EH (cell line): ENCODE data around the gene OR8G5.
"Not testable (repeated sequence)": the region's sequence is repeated elsewhere in the genome, so short reads cannot be mapped to it uniquely, and the experiment has no call there.

Source experiments
- DNase-seq: peaks from one replicate; pipeline ENCODE4 v3.0.0-alpha.2; 2015; ENCODE audit warnings: low read depth

Gene OR8G5, protein sequence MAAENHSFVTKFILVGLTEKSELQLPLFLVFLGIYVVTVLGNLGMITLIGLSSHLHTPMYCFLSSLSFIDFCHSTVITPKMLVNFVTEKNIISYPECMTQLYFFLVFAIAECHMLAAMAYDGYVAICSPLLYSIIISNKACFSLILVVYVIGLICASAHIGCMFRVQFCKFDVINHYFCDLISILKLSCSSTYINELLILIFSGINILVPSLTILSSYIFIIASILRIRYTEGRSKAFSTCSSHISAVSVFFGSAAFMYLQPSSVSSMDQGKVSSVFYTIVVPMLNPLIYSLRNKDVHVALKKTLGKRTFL

DNA sequence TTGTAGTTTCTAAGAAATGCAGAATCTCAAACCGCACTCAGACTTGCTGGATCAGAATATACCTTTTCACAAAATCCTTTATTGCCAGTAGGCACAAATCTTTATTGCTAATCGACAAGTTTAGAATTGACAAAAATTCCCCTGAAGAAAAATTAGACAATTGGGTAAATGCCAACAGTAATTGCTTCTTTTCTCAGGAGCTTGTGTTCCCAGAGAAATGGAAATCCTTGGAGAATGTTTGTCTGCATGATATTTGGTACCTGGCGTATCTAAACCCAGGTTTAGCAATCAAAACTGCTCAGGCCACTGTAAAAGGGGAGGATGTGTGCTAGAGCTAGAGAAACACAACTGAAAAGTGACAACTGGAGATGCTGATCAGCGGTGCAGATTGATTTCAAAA, at the start of gene OR8G5:
Gene OR8G5, plus strand, starts transcription at position 301 of the 400 bp plus-strand sequence. CDS start 8,556 bp downstream, outside the sequence.
- DNase-seq: no peak

DNA sequence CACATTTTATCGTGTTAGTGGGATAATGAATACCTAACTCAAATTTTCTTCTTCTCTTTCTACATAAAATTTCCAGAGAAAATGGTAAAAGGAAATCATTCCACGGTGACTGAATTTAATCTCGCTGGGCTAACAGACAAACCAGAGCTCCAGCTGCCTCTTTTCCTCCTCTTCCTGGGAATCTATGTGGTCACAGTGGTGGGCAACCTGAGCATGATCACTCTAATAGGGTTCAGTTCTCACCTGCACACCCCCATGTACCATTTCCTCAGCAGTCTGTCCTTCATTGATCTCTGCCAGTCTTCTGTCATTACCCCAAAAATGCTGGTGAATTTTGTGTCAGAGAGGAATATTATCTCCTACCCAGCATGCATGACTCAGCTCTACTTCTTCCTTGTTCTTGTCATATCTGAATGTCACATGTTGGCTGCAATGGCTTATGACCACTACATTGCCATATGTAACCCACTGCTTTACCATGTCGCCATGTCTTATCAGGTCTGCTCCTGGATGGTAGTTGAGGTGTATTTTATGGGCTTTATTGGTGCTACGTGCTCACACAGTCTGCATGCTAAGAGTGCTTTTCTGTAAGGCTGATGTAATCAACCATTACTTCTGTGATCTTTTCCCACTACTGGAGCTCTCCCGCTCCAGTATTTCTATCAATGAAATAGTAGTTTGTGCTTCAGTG, 48.9 kb upstream of the OR8G5 start:
- DNase-seq: no peak

DNA sequence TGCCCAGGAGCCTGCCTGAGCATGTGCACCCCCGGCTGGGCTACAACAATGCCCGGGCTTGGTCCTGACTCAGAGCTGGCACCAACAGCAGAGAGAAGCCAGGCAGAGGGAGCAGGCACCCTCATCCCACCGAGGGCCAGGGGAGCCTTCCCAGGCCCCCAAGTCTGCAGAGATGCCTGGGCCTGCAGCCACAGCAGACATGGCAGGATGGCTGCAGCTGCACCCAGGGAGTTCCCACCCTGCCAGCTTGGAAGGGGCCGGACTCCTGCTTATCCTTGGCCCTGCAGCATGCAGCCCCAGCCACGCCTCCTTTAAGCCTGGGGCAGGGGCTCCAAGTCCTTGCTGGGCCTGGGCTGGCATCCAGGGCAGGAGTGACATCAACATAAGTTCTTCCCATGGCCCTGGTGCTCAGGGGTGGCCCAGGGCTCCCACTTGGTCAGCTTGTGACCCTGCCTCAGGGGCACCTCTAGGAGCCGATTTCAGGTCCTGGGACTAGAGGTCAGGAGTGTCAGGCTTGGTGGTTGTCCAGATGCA, 46.3 kb upstream of the OR8G5 start:
- no peak for DNase-seq

DNA sequence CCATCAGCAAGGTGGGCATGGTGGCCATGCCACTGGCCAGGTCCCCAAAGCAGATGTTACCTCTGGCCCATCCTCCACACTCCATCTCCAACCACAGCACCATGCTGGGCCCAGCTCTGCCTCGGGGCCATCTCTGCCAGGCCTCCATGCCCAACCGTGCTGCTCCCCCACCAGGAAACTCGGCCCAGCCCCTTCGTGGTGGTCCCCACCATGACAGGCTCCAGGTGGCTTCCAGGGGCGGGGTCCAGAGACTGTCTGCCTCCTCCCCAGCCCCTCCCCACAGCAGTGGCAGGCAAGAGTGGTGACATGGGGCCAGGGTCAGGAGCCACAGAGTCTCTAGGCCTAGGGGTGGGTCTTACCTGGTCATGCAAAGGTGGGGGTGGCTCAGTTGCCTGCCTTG, 45.8 kb upstream of the OR8G5 start:
- DNase-seq: no peak

DNA sequence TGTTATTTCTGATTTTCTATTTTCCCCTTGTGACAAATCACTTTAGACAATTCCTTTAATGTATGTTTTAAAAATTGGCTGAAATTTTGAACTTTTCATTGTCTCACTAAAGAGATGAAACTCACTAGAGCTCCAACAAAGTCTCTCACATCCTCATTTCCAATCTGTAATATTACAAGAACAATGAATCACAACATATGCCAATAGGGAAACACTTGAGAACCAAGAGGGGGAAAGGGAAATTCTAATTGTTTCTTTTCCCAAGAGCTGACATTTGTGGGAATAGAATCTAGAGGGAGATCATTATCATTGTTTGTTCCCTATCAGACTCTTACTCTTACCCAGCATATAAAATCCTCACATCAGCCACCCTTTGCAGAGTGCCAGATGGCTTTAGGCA, 44.9 kb upstream of the OR8G5 start:
- no peak for DNase-seq

DNA sequence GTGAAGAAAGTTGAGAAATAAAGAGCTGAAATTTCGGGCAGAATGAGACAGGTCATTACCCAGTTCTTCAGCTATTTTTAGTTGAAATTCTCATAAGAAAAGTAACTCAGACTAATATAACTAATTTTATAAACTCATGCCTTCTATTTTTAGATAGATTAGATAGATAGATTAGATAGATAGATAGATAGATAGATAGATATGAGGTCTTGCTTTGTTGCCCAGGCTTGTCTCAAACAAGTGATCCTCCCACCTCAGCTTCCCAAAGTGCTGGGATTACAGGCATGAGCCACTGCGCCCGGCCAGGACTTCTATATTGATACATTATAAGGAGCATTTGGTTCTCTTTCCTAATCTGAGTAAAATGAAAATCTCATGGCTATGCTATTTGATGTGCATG, 42.1 kb upstream of the OR8G5 start:
- no peak for DNase-seq

DNA sequence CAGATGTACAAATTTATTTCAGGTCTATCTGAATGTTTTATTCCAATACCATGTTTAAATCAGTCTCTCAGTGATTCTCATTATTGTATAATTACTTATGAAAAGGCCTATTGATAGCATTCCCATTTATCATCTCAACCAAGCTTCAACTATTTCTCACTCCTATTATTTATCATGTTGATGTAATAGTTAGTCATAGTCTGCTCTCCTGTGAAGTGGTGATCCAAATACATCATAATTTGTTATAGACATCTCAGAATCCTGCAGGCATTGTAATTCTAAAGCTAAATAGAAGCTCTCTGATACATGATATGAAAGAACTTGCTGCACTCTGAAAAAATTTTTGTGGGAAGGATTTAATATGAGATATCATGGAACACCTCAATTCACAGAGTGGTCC, 37.0 kb upstream of the OR8G5 start:
- DNase-seq: no peak

DNA sequence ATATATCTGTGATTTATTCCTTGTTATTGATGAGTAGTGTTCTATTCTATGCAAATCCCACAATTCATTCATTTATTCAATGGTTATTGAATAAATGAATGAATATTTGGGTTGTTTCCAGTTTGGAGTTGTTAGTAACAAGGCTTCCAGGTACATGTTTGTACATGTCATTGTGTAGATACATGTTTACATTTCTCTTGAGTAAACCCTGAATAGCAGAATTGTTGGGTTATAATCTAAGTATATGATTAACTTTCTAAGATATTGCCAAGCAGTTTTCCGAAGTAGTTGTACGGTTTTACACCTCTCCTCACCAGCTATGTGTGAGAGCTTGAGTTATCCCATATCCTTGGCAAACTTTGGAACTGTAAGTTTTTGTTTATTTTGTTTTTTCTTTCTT, 33.8 kb upstream of the OR8G5 start:
- no peak for DNase-seq

DNA sequence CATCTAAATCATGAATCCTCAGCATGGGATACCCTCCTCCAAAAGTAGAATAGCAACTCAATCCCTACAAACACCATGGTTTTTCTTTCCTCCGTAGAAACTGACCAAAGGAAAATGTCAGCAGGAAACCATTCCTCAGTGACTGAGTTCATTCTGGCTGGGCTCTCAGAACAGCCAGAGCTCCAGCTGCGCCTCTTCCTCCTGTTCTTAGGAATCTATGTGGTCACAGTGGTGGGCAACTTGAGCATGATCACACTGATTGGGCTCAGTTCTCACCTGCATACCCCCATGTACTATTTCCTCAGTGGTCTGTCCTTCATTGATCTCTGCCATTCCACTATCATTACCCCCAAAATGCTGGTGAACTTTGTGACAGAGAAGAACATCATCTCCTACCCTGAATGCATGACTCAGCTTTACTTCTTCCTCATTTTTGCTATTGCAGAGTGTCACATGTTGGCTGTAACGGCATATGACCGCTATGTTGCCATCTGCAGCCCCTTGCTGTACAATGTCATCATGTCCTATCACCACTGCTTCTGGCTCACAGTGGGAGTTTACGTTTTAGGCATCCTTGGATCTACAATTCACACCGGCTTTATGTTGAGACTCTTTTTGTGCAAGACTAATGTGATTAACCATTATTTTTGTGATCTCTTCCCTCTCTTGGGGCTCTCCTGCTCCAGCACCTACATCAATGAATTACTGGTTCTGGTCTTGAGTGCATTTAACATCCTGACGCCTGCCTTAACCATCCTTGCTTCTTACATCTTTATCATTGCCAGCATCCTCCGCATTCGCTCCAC, 31.4 kb upstream of the OR8G5 start:
- DNase-seq: not testable (repeated sequence)

DNA sequence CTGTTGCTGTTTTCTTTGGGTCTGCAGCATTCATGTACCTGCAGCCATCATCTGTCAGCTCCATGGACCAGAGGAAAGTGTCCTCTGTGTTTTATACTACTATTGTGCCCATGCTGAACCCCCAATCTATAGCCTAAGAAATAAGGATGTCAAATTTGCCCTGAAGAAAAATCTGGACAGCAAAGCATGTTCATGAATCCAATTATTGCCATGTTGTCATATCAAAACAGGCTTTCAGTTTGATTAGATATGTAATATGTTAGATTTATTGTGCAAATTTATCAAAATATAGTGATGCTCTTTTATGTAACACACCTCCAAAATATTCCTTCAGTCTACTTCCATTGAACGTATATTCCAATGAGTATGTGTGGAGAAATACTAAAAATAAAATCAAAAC, 30.7 kb upstream of the OR8G5 start:
- no peak for DNase-seq

DNA sequence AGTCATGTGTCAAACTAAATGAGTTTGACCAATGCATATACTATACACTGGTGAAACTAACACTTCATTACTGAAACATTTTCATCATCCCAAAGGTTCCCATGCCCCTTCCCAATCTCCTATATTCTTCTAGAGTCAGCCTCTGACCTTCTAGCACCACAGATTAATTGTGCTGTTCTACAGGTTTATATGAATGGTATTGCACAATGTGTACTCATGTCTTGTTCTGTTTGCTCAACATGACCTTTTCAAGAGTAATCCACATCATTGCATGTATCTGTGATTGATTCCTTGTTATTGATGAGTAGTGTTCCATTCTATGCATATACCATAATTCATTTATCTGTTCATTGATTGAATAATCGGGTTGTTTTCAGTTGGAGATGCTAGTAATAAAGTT, 22.8 kb upstream of the OR8G5 start:
- DNase-seq: no peak

DNA sequence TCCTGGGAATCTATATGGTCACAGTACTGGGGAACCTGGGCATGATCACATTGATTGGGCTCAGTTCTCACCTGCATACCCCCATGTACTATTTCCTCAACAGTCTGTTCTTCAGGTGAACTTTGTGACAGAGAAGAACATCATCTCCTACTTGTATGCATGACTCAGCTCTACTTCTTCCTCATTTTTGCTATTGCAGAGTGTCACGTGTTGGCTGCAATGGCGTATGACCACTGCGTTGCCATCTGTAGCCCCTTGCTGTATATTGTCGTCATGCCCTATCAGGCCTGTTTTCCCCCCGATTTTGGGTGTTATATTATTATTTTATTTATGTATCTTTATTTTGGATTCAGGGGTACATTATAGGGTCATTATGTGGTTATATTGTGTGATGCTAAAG, 17.7 kb upstream of the OR8G5 start:
- DNase-seq: no peak

DNA sequence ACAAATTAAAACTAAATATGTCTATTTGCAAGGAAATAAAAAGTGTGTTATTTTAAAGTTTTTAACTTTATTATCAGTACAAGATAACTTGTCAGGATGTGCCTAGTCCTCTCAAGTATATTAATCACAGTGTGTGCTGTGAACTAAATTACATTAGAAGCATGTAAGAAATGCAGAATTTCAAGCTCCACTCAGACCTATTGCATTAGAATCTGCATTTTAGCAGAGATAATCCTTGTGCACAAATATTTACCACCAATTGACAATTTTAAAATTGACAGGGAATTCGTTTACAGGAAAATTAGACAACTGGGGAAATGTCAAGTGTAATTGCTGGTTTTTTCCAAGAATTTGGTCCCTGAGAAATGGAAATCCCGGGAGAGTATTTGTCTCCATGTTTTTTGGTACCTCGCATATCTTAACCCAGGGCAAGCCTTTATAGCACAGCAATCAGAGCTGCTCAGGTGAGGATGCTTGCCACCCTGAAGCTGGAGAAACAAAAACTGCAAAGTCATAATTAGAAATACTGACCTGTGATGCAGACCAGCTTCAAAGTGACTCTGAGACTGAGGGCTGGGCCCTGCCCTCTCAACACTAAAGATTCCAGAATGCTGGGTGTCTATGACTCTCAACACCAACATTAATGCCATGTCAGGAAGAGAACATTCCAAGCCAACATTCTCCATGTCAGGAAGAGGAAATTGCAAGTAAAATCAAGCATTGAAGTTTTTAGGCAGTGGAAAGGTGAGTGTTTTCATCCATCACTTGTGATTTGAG, 15.4 kb upstream of the OR8G5 start, which contains the start of gene OR8G1:
Gene OR8G1, plus strand, starts transcription at position 475 of the 777 bp plus-strand sequence. CDS start 8,581 bp downstream, outside the sequence.
- DNase-seq: no peak

DNA sequence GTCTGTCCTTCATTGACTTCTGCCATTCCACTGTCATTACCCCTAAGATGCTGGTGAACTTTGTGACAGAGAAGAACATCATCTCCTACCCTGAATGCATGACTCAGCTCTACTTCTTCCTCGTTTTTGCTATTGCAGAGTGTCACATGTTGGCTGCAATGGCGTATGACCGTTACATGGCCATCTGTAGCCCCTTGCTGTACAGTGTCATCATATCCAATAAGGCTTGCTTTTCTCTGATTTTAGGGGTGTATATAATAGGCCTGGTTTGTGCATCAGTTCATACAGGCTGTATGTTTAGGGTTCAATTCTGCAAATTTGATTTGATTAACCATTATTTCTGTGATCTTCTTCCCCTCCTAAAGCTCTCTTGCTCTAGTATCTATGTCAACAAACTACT, 6.3 kb upstream of the OR8G5 start:
- not testable (repeated sequence) for DNase-seq

DNA sequence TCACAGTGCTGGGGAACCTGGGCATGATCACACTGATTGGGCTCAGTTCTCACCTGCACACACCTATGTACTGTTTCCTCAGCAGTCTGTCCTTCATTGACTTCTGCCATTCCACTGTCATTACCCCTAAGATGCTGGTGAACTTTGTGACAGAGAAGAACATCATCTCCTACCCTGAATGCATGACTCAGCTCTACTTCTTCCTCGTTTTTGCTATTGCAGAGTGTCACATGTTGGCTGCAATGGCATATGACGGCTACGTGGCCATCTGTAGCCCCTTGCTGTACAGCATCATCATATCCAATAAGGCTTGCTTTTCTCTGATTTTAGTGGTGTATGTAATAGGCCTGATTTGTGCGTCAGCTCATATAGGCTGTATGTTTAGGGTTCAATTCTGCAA, 8.9 kb downstream of the OR8G5 start:
- not testable (repeated sequence) for DNase-seq

DNA sequence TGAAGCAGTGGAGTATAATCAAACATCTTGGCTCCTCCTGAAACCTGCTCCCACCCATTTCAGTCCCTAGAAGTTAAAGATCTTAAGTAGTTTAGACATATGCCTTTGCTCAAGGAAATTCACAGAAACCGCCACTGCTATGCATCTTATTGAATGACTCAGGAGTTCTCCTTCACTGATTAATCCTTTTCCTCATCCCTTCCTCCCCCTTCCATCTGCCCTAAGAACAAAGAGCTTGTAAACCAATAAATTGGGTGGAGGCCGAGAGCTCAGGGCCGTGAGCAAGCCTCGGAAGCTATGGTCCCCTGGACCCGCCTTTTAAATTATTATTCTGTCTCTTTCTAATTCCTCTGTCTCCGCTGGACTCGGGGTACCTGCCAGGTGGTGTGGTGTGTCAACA, 14.7 kb downstream of the OR8G5 start:
- DNase-seq: not testable (repeated sequence)

DNA sequence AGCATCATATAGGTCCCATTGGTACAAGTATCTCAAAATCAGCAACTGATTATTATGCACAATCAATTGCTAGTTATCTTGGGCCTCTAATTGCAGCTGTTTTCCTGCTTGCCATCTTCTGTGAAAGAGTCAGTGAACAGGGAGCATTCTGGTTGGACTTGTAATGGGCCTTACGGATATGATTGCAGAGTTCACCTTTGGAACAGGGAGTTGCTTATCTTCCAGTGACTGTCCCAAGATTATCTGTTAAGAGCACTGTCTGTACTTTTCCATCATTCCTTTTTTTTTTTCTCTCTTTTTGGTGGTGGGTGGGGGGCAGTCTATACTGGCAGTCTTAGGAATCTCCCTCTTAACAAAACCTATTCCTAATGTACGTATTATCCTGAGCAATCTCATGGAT, 17.8 kb downstream of the OR8G5 start:
- DNase-seq: no peak

DNA sequence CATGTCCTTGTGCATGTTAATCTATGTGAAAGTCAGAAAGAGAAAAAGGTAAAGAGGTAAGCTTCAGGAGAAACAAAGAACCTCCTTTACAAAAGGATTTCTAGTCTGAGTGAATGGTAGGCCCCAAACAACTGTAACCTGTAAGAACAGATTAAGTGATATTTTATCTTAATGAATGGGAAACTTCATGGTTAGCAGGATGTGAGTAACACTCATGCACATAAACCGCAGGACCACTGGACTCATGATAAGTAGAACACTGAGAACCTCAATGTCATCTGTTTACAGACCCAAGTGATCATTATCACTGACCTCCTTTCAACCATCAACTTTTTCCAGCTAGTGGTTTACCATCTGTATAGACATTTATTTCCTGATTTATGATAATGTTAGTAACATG, 19.9 kb downstream of the OR8G5 start:
- DNase-seq: peak; percentile 1

DNA sequence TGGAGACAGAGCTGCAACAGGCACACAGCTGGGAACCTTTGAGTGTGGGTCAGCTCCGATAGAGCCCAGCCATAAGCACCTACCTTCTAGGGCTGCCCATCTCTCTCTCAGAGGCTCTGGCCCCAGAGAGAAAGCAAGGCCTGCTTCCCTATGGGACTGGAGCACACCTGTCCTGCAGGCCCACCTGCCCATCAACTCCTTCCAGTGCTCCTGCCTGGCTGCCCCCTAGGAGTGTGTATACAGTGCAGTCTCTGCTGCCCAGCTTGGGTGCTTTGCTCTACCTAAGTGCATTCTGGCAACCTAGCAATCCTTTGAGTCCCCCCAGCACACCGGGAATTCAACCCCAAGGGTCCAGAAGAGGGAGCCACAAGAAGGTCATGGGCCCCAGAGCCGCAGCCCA, 21.0 kb downstream of the OR8G5 start:
- no peak for DNase-seq

DNA sequence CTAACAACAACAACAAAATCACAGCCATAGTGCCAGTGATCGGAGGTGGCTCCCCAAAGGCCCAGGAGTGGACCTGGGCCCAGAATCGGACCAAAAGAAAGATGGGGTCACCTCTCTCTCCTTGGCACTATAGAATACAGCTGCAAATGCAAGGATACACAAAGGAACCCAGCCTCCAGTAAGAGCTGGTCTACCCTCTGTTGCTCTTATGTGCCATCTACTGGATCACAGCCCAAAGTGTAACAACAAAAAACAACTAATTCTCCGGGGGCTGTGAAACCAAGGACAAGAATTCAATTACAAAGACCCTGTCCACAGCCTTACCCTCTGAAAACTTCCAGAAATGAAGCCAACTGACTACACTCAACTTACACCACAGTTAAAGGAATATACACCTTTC, 21.6 kb downstream of the OR8G5 start:
- no peak for DNase-seq

DNA sequence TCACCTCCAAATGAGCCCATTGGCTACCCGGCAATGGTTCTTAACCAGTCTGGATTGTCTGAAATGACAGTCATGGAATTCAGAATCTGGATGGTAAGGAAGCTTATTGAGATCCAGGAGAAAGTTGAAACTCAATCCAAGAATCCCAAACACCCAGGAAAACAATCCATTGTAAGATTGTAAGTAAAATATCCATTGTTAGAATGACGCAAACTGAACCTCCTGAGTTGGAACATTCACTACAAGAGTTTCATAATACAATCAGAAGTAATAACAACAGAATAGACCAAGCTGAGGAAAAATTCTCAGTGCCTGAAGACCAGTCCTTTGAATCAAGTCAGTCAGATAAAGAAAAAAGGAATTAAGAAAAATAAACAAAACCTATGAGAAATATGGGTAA, 22.1 kb downstream of the OR8G5 start:
- DNase-seq: no peak
